CD4-positive, alpha-beta T cell (primary cell): ENCODE measurements around the gene TRPC4AP. TPM values are rescaled to one million over a fixed set of nuclear protein-coding genes. Genes with fewer than 3 reads are reported as not detected.
"Not testable (repeated sequence)": the region's sequence is repeated elsewhere in the genome, so short reads cannot be mapped to it uniquely, and the experiment has no call there.

Experiments used
- ATAC-seq: fragments of 200-7000 bp; cut with Tn5 transposase; one replicate; pipeline ENCODE4 v1.10.0; 2022; ENCODE audit warnings: mild to moderate bottlenecking; ENCODE audit not compliant: poor library complexity
- CTCF ChIA-PET: fragments of 350-600 bp; sonication (Branson Sonifier 250); formaldehyde crosslinking; loops from one replicate; lab custom pipeline; 2021; ENCODE audit warnings: antibody characterized with exemption, inconsistent platforms; lab: Charles Lee
- POLR2A ChIA-PET: fragments of 350-600 bp; sonication (Branson Sonifier 250); formaldehyde crosslinking; loops from one replicate; lab custom pipeline; 2021; ENCODE audit warnings: antibody characterized with exemption, inconsistent platforms; lab: Charles Lee
- DNase-seq, 14 experiments: peaks; one replicate each; pipeline ENCODE4 v3.0.0-alpha.2; 2013 to 2020; ENCODE audit warnings: mixed read lengths in 2 of 14
- H3K27ac ChIP-seq, 2 donors: one replicate each; pipeline versions ENCODE4 v1.5.1 to v1.7.0; 2013; ENCODE audit warnings: low read length in 2 of 2, low read depth in 1 of 2, mild to moderate bottlenecking in 1 of 2
- H3K27me3 ChIP-seq, 2 experiments: 1 replicate in 1 of 2; 2 replicates in 1 of 2; pipeline versions ENCODE4 v1.6.1 to v1.7.0; 2013; ENCODE audit warnings: low read length in 2 of 2, control low read depth in 1 of 2, mild to moderate bottlenecking in 1 of 2, moderate library complexity in 1 of 2; ENCODE audit not compliant: insufficient read depth in 2 of 2, control insufficient read depth in 1 of 2
- H3K36me3 ChIP-seq: one replicate; pipeline ENCODE4 v1.6.1; 2013; ENCODE audit warnings: low read length, control low read depth; ENCODE audit not compliant: insufficient read depth
- H3K4me1 ChIP-seq: one replicate; pipeline ENCODE4 v1.6.1; 2013; ENCODE audit warnings: low read length, control low read depth; ENCODE audit not compliant: insufficient read depth
- H3K4me3 ChIP-seq: one replicate; pipeline ENCODE4 v1.5.1; 2013; ENCODE audit warnings: mild to moderate bottlenecking, low read length, moderate library complexity
- H3K9me3 ChIP-seq, 2 experiments: 1 replicate in 1 of 2; 2 replicates in 1 of 2; pipeline versions ENCODE4 v1.6.1 to v1.7.0; 2013; ENCODE audit warnings: low read length in 2 of 2, mild to moderate bottlenecking in 2 of 2, control low read depth in 1 of 2, moderate library complexity in 1 of 2; ENCODE audit not compliant: control insufficient read depth in 1 of 2, insufficient read depth in 1 of 2
- H3K27ac Mint-ChIP-seq: one replicate; pipeline ENCODE4 v1.8.0; 2020; ENCODE audit warnings: mixed read lengths
- H3K27me3 Mint-ChIP-seq: one replicate; pipeline ENCODE4 v1.8.0; 2021; ENCODE audit warnings: mixed read lengths
- H3K36me3 Mint-ChIP-seq: one replicate; pipeline ENCODE4 v1.8.0; 2021; ENCODE audit warnings: low read depth, mixed read lengths
- H3K4me1 Mint-ChIP-seq: one replicate; pipeline ENCODE4 v1.8.0; 2021; ENCODE audit warnings: low read depth, mixed read lengths
- H3K4me3 Mint-ChIP-seq: one replicate; pipeline ENCODE4 v1.8.0; 2020; ENCODE audit warnings: mild to moderate bottlenecking, mixed read lengths
- H3K9me3 Mint-ChIP-seq: one replicate; pipeline ENCODE4 v1.8.0; 2020; ENCODE audit warnings: mixed read lengths
- CTCF ChIP-seq: fragments of 200-600 bp; IDR thresholded peaks from one replicate; pipeline ENCODE4 v1.8.0; 2022; ENCODE audit warnings: antibody characterized with exemption, mild to moderate bottlenecking
- intact Hi-C, 2 experiments: fragments of 100-400 bp; cut with DNase I in 1 of 2; cut with micrococcal nuclease in 1 of 2; formaldehyde crosslinking; loops; one replicate each; pipeline versions ENCODE4 v1.15.1 to v1.9.0; 2023 to 2025; cut with DNase I, micrococcal nuclease
- total RNA-seq, 174 experiments: library from RNA in 2 of 174; stranded (reverse) in 2 of 174; gene quantifications; one replicate each; pipeline ENCODE4 v1.2.3 and lab custom pipeline; 2021 to 2026

TRPC4AP gene
- total RNA-seq, 2 experiments from 2014 or later, result 56.3 to 60.6 TPM

- peaks cover 81% of the 10 kb centered on the region for H3K36me3 Mint-ChIP-seq
- peaks cover 41% of the 10 kb centered on the region for H3K4me1 Mint-ChIP-seq
- H3K27ac Mint-ChIP-seq, result no peak overlapping the region
- DNase-seq (no peak), ATAC-seq (no peak)
- H3K4me3 Mint-ChIP-seq, result no peak overlapping the region
- intact Hi-C loops, result no loop called here
- ChIA-PET CTCF (interaction anchor here (0.7 kb wide), 1 partner anchor 37 kb away, joined by 3 read pairs; no protein-coding TSS in a partner anchor), POLR2A (interaction anchor here (0.6 kb wide), 1 partner anchor 216 kb away, joined by 3 read pairs; no protein-coding TSS in a partner anchor)
- H3K27me3 Mint-ChIP-seq, result no peaks in the 10 kb centered on the region
- Histone ChIP-seq H3K27ac (no peak overlapping the region), H3K9me3 (no peaks in the 10 kb centered on the region), H3K4me3 (no peak overlapping the region), H3K36me3 (peaks cover 17% of the 10 kb centered on the region), H3K27me3 (no peaks in the 10 kb centered on the region), H3K4me1 (no peaks in the 10 kb centered on the region)
- TF ChIP-seq CTCF, result no peak
- H3K9me3 Mint-ChIP-seq, result no peaks in the 10 kb centered on the region
Measured at GRCh38 chr20:35059110-35059509, 33.5 kb downstream of the TRPC4AP start.

- Mint-ChIP-seq H3K27ac (no peak overlapping the region), H3K36me3 (peaks cover 75% of the 10 kb centered on the region), H3K4me1 (peaks cover 16% of the 10 kb centered on the region), H3K27me3 (no peaks in the 10 kb centered on the region), H3K4me3 (no peak overlapping the region), H3K9me3 (no peaks in the 10 kb centered on the region)
- no peak overlapping the region for H3K27ac ChIP-seq
- POLR2A ChIA-PET, result no interaction called here
- TF ChIP-seq CTCF, result no peak
- H3K9me3 ChIP-seq, result no peaks in the 10 kb centered on the region
- CTCF ChIA-PET, result interaction anchor here (1.5 kb wide), 1 partner anchor 41 kb away, joined by 3 read pairs; no protein-coding TSS in a partner anchor
- peaks cover 25% of the 10 kb centered on the region for H3K36me3 ChIP-seq
- peak overlapping the region; percentile 3 for H3K4me3 ChIP-seq
- H3K27me3 ChIP-seq, result no peaks in the 10 kb centered on the region
- ATAC-seq (no peak), DNase-seq (peak in 2 of 14 experiments; percentile 6 to 27)
- no peaks in the 10 kb centered on the region for H3K4me1 ChIP-seq
- intact Hi-C loops, result no loop called here
Measured at GRCh38 chr20:35055445-35056276, 36.9 kb downstream of the TRPC4AP start.

GRCh38 chr20:35054814-35055213, 37.8 kb downstream of the TRPC4AP start:
- H3K4me3 Mint-ChIP-seq, result no peak overlapping the region
- H3K4me1 Mint-ChIP-seq, result peaks cover 16% of the 10 kb centered on the region
- no peak overlapping the region for H3K4me3 ChIP-seq
- intact Hi-C loops, result no loop called here
- H3K9me3 ChIP-seq, result no peaks in the 10 kb centered on the region
- H3K27ac ChIP-seq, result no peak overlapping the region
- no peak overlapping the region for H3K27ac Mint-ChIP-seq
- H3K36me3 ChIP-seq, result peaks cover 33% of the 10 kb centered on the region
- no peaks in the 10 kb centered on the region for H3K27me3 ChIP-seq
- no peaks in the 10 kb centered on the region for H3K9me3 Mint-ChIP-seq
- POLR2A ChIA-PET, result no interaction called here
- ATAC-seq, result no peak
- no peak for DNase-seq
- peaks cover 74% of the 10 kb centered on the region for H3K36me3 Mint-ChIP-seq
- H3K27me3 Mint-ChIP-seq, result no peaks in the 10 kb centered on the region
- TF ChIP-seq CTCF, result no peak
- CTCF ChIA-PET, result no interaction called here
- no peaks in the 10 kb centered on the region for H3K4me1 ChIP-seq

- DNase-seq, H3K27me3 ChIP-seq, POLR2A ChIA-PET, H3K27ac ChIP-seq, H3K4me1 ChIP-seq, H3K4me3 Mint-ChIP-seq, H3K4me3 ChIP-seq, H3K9me3 Mint-ChIP-seq, H3K27ac Mint-ChIP-seq, ATAC-seq, intact Hi-C loops, H3K9me3 ChIP-seq, H3K27me3 Mint-ChIP-seq: not testable (repeated sequence)
- peaks cover 54% of the 10 kb centered on the region for H3K36me3 ChIP-seq
- CTCF ChIA-PET, result interaction anchor here (1.1 to 1.2 kb wide), 2 partner anchors 10 to 34 kb away, joined by 3 to 4 read pairs; no protein-coding TSS in a partner anchor
- peaks cover 76% of the 10 kb centered on the region for H3K36me3 Mint-ChIP-seq
- H3K4me1 Mint-ChIP-seq, result peaks cover 11% of the 10 kb centered on the region
Measured at GRCh38 chr20:35052616-35053015, 40.0 kb downstream of the TRPC4AP start.
